Measurements from ENCODE around the gene RECQL5. TPM values are rescaled to one million over a fixed set of nuclear protein-coding genes. Genes with fewer than 3 reads are reported as not detected.
A peak's percentile ranks its signal among the peaks of the same experiment; 100 is the strongest.

The RECQL5 gene
- 10 to 100 TPM; 13.9 to 49.6 (median 29.5) TPM for total RNA-seq
- 100 to 1,000 TPM in 1 of 3 donors, 10 to 100 TPM in 2; 11.2 to 188 (median 64.9) TPM for polyA plus RNA-seq
- long read RNA-seq, donor 1, partial matches to known transcripts, result 0 of 1 reads
- long read RNA-seq, donor 1, other reads (novel, unspliced or antisense), result 0 of 1 reads
- long read RNA-seq, donor 2, partial matches to known transcripts, result 28 of 45 reads
- long read RNA-seq, donor 2, other reads (novel, unspliced or antisense), result 15 of 45 reads
- long read RNA-seq, donor 3, result 0 reads
- long read RNA-seq, donor 4, partial matches to known transcripts, result 1 of 4 reads
- long read RNA-seq, donor 4, other reads (novel, unspliced or antisense), result 1 of 4 reads
- long read RNA-seq, donor 5, transcript RECQL5-201 (20 exons, 3,704 nt), result major isoform, 14 of 61 reads
- long read RNA-seq, donor 5, partial matches to known transcripts, result 19 of 61 reads
- long read RNA-seq, donor 5, other reads (novel, unspliced or antisense), result 27 of 61 reads
- long read RNA-seq, donor 6, partial matches to known transcripts, result 2 of 7 reads
- long read RNA-seq, donor 6, other reads (novel, unspliced or antisense), result 3 of 7 reads
- long read RNA-seq, donor 7, partial matches to known transcripts, result 22 of 40 reads
- long read RNA-seq, donor 7, other reads (novel, unspliced or antisense), result 18 of 40 reads
- long read RNA-seq, donor 8, partial matches to known transcripts, result 58 of 99 reads
- long read RNA-seq, donor 8, other reads (novel, unspliced or antisense), result 40 of 99 reads
- long read RNA-seq, donor 9, partial matches to known transcripts, result 5 of 8 reads
- long read RNA-seq, donor 9, other reads (novel, unspliced or antisense), result 0 of 8 reads
- long read RNA-seq, donor 10, result 0 reads

DNA sequence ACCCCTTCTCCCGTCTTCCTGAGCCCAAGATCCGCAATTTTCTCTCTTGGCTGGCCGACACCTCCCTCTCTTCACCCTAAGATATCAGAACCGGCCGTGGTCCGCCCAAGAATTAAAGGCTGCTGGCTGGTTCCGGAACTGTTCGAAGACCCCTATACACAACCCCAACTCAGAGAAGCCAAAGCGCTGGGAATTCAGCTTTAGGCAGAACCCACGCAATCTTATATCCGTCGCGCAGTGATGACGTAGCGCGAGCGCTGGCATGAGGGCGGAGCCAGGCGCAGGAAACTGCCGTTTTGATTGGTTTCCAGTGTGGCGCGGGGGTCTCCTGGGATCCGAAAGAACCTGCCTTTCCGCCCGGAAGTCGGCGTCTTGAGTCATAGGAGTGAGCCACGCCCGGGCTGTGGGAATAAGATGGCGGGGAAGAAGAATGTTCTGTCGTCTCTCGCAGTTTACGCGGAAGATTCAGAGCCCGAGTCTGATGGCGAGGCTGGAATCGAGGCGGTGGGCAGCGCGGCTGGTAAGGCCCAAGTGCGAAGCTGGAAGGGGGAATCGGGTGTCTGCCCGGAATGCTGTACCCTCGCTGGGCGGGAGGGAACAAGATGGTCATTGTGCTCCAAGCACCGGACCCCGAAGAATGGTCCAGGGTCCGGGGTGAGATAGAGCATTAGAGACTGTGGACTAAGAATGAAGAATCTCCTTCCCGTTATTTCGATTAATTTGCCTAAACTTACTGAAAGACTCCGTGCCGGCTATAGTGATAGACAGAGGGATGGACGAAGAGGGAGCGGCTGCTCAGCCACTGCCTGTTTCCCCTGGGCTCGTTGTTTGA, at the start of gene RECQL5, which contains the start of gene SAP30BP:
Gene RECQL5, minus strand, starts transcription at position 196 of the 832 bp plus-strand sequence. CDS start 597 bp downstream, outside the sequence.
Gene SAP30BP, plus strand, starts transcription at position 380 of the 832 bp plus-strand sequence. Its CDS starts 35 bp downstream, at position 415.
- peaks cover 0 to 39% of the 10 kb centered on the region in 2 donors for H3K36me3 ChIP-seq (replicated peaks in 1 of 2)
- peak within 1 kb of the TSS; percentile 5 to 96 (median 69) for H3K4me3 ChIP-seq
- peaks cover 18 to 22% of the 10 kb centered on the region in 2 donors for H3K4me1 ChIP-seq (replicated peaks in 1 of 2)
- H3K27me3 ChIP-seq, result no peaks in the 10 kb centered on the region
- TF ChIP-seq, protein P1, sequence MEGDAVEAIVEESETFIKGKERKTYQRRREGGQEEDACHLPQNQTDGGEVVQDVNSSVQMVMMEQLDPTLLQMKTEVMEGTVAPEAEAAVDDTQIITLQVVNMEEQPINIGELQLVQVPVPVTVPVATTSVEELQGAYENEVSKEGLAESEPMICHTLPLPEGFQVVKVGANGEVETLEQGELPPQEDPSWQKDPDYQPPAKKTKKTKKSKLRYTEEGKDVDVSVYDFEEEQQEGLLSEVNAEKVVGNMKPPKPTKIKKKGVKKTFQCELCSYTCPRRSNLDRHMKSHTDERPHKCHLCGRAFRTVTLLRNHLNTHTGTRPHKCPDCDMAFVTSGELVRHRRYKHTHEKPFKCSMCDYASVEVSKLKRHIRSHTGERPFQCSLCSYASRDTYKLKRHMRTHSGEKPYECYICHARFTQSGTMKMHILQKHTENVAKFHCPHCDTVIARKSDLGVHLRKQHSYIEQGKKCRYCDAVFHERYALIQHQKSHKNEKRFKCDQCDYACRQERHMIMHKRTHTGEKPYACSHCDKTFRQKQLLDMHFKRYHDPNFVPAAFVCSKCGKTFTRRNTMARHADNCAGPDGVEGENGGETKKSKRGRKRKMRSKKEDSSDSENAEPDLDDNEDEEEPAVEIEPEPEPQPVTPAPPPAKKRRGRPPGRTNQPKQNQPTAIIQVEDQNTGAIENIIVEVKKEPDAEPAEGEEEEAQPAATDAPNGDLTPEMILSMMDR (IDR thresholded peaks at IDR 0.05), result no peak
- TF ChIP-seq POLR2A (IDR thresholded peaks at IDR 0.05), result peak; percentile 39 to 64
- peak; percentile 98 to 99 (median 99) for DNase-seq
- WGBS, 4 donors, result 0% methylated on average over 46 to 55 of the region's 55 CpGs
- H3K9me3 ChIP-seq (replicated peaks in 1 of 3), result no peaks in the 10 kb centered on the region
- intact Hi-C loops (cut with DNase I), result no loop called here
- peak within 1 kb of the TSS in 4 of 5 donors; percentile 37 to 97 (median 67) for H3K27ac ChIP-seq

DNA sequence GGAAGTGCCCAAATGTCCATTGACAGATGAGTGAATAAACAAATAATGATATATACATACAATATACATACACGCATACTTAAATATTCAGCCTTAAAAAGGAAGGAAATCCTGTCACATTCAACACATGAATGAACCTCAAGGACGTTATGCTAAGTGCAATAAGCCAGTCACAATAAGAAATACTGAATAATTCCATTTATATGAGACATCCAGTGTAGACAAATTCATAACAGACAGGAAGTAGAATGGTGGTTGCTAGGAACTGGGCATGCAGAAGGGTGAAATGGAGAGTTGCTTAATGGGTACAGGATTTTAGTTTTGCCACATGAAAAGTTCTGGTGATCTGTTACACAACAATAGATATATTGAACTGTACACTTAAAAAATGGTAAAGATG, 45.5 kb upstream of the RECQL5 start:
- no peaks in the 10 kb centered on the region for H3K4me1 ChIP-seq (replicated peaks in 1 of 2)
- no peaks in the 10 kb centered on the region for H3K27me3 ChIP-seq
- H3K9me3 ChIP-seq (replicated peaks in 1 of 3), result no peaks in the 10 kb centered on the region
- no peaks in the 10 kb centered on the region for H3K36me3 ChIP-seq (replicated peaks in 1 of 2)
- DNase-seq, result no peak
- intact Hi-C loops (cut with DNase I), result no loop called here
- 41 to 62% (median 52%) methylated on average over 2 of the region's 2 CpGs for WGBS, 4 donors
- H3K27ac ChIP-seq, result no peak overlapping the region
- H3K4me3 ChIP-seq, result no peak overlapping the region
- TF ChIP-seq POLR2A (IDR thresholded peaks at IDR 0.05), result no peak
- TF ChIP-seq, protein P1 (IDR thresholded peaks at IDR 0.05), result no peak

DNA sequence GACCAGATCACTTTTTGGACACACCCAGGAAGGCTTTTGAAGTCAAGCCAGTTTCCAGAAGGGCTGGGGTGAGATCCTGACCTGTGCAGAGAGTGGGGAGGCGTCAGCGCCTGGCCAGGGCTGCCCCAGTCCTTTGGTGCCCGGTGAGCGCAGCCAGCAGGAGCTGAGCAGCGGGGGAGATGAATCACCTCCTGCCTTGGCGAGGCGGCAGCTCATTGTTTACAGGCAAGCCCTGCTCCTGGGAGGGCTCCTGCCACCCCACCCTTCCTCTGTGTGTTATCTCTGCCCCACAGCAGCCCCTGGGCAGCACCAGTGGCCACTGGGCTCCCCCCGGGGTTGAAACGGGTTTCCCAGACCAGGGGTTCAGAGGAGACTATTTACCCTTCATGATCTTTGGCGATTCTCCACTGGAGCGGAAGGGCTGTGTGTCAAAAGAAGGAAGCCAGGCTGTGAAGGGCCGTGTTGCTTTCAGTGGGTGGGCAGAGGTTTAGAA, 40.2 kb upstream of the RECQL5 start:
- Histone ChIP-seq H3K36me3 (replicated peaks in 1 of 2) (peaks cover 0 to 52% of the 10 kb centered on the region in 2 donors), H3K27me3 (no peaks in the 10 kb centered on the region), H3K27ac (peak overlapping the region in 1 of 5 donors; percentile 65), H3K4me1 (replicated peaks in 1 of 2) (no peaks in the 10 kb centered on the region), H3K9me3 (replicated peaks in 1 of 3) (no peaks in the 10 kb centered on the region), H3K4me3 (no peak overlapping the region)
- peak in 3 of 7 donors; percentile 35 to 61 (median 50) for DNase-seq
- intact Hi-C loops (cut with DNase I), result no loop called here
- 68 to 77% (median 74%) methylated on average over 9 to 12 of the region's 12 CpGs for WGBS, 4 donors
- TF ChIP-seq, protein P1 (IDR thresholded peaks at IDR 0.05), result no peak
